HG03575 (cell line): ENCODE data around the gene LAMTOR2.

Experiments
- ATAC-seq: cut with Tn5 transposase; IDR thresholded peaks from one replicate; pipeline ENCODE4 v1.9.1; 2021; ENCODE audit not compliant: unreplicated experiment, insufficient number of reproducible peaks, low FRiP score; ENCODE audit errors: extremely low read depth

The LAMTOR2 gene

GRCh38 chr1:156073110-156073687 is 18.6 kb downstream of the LAMTOR2 start:
- no peak for ATAC-seq

GRCh38 chr1:156073740-156074139 is 19.2 kb downstream of the LAMTOR2 start:
- ATAC-seq, result no peak

GRCh38 chr1:156074661-156075060 is 20.1 kb downstream of the LAMTOR2 start:
- no peak for ATAC-seq

DNA sequence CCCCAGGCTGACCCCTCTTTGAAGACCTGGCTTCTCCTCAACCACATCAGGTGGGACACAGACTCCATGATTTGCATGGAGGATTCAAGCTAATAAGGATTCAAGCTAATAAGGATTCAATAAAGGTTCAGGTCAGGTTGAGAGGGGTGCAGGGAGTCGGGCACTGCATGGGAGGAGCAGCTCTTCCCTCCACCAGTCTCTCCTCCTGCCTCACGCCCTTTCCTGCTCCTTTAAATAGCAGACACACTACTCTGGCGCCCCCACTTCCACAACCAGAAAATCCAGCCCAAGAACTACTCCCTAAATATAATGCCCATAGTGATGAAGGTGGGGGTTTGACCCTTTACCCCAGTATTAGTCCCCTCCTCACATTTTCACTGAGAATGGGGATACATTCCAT is 20.6 kb downstream of the LAMTOR2 start:
- ATAC-seq, result no peak

DNA sequence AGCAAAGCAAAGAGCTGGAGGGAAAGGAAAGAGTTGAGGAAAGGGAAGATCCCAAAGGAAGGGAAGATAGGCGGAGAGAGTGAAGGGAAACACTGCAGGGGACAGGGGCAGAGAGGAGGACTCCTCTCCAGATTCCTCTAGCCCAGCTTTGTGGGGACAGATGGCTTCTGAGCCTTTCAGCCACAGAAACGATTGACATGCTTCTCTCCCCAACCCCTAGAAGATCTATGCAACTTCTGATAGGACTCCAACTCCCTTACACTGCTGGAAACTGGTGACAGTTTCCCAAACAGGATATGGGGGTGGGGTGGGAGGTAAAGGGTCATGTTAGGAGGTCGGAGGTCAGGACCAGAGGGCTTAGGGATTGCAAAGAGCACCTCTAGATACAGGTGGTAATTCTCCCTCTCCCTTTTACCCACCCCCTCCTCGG is 21.2 kb downstream of the LAMTOR2 start:
- ATAC-seq, result no peak

DNA sequence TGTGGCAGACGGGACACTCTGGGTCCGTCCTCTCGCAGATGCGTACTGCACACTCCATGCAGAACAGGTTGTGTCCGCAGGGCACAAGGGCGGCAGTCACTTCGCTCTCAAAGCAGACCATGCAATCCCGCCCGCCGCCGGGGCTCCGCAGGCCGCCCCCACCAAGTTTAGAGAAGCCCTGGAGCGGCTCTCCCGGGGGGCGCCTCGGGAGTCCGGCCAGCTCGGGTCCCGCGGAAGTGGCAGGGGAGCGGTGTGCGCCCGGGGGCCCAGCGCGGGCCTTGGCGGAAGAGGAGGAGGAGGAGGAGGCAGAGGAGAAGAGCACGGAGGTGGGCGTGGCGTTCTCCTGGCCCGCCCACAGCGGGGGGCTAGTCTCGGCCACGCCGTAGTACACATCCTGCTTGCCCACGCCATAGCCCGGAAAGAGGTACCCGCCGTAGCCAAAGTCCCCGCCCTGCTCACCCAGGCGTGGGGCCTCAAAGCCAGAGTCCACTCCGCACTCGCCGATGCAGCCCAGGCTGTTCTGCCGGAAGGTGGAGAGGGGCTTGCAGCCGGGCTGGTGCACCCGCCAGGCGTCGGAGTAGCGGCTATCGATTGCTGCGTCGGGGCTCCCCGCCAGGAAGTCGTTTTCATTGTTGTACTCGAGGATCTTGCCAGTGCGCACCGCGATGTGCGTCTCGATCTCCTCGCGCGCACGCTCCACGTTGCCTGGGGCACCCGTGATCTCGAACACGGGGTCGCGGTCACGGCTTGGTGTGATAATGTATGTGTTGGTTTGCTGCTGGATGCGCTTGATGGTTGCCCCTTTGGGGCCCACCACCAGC is 22.2 kb downstream of the LAMTOR2 start:
- no peak for ATAC-seq

GRCh38 chr1:156077430-156077760 is 22.8 kb downstream of the LAMTOR2 start:
- no peak for ATAC-seq

DNA sequence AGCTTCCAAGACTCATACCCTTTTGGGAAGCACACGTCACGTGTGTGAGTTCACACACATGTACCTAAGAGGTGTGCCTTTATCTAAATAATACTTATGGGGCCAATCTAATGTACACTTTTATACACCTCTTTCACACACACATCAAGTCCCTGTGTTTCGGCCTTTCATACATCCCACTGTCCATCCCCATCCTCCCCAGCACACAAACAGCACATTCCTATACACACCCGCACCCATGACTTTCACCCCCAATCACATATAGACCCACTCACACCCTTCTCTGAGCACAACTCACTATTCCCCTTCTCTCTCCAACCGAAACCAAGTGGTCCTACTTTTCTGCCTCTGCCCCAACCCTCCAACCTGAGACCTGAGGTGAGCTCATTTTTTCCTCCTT is 24.1 kb downstream of the LAMTOR2 start:
- no peak for ATAC-seq

- no peak for ATAC-seq
These were observed 25.2 kb downstream of the LAMTOR2 start for GRCh38 chr1:156079762-156080161.

DNA sequence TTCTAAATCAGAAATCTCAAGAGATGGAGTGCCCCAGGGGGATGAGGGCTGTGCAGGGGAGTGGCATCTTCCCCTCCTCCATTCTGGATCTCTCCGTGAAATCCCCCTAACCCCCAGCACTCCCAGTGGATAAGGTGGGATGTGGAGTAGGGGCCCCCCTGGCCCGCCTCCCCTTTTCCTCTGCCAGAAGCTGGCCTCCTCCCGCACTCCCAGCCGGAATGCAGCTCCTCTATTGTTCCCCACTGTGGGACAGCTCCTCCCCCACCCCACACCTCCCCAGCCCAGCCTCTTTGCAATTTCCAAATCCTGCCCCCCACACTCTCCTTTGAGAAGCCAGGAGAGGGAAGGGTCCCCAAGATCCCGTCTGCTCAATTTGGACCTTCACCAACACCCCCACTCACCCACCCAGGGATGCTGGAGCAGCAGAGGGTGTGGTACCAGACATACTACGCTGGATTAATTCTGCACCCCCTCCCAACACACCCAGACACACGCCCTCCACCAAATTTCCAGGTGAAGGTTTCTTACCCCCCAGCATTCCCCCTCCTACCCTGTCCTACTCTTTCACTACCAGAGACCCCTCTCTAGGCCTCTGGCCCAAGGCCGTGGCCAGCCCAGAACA is 25.8 kb downstream of the LAMTOR2 start:
- ATAC-seq, result no peak

GRCh38 chr1:156080863-156081179 is 26.2 kb downstream of the LAMTOR2 start:
- ATAC-seq, result no peak

DNA sequence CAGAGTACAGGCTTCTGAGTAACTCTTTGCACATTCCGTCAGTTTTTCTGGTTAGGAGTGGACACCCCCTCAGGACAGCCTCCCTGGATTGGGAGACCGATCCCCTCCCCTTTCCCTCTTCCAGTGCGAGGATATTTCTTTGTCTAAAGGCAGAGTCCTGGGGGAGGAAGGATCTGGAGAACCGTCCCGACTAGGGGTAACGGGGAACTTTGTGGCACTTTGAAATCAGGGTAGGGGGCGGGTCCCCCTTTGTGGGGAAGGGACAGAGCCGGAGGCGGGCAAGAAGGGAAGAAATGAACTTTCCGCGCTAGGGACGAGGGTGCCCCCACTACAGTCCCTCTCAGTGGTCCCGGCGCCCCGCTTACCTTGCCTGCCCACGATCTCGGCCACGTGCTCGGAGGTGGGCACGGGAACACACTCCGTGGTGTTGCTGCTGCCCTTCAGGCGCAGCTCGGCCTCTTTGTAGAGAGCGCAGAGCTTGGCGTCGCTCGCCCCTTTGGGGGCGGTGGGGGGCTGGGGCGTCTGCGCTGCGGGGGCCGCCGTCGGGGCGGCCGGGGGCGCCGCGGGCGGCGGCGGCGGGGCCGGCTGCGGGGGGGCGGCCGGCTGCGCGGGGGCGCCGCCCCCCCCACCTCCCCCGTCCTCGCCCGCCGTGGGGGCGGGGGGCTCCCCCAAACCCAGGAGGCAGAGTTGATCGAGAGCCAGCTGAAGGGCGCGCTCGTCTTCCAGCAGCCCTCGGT is 26.8 kb downstream of the LAMTOR2 start:
- ATAC-seq, result no peak

DNA sequence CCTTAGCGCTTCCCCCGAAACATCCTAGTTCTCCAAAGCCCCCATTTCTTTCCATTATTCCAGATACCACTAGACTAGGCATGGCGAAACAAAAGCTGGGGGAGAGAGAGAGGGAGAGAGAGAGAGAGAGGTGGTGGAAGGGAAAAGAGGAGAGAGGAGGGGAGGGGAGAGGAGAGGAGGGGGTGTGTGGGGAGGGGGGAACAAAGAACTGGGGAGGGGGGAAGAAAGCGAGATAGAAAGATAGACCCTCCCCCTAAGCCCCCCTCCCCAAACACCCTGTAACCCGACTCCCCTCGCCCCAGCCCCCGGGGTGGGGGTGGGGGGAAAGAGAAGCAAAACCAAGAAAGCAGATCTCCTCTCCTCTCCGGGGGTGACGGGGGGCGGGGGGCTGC is 27.3 kb downstream of the LAMTOR2 start:
- ATAC-seq, result no peak

GRCh38 chr1:156082309-156083091 is 27.9 kb downstream of the LAMTOR2 start, which contains the start of gene MEX3A:
Gene MEX3A, minus strand, starts transcription at chr1:156082465. Its CDS starts 467 bp downstream, at chr1:156081998.
- no peak for ATAC-seq

GRCh38 chr1:156083800-156084790 is 29.5 kb downstream of the LAMTOR2 start:
- ATAC-seq, result no peak

- no peak for ATAC-seq
These were observed 31.7 kb downstream of the LAMTOR2 start for GRCh38 chr1:156086256-156086662.

DNA sequence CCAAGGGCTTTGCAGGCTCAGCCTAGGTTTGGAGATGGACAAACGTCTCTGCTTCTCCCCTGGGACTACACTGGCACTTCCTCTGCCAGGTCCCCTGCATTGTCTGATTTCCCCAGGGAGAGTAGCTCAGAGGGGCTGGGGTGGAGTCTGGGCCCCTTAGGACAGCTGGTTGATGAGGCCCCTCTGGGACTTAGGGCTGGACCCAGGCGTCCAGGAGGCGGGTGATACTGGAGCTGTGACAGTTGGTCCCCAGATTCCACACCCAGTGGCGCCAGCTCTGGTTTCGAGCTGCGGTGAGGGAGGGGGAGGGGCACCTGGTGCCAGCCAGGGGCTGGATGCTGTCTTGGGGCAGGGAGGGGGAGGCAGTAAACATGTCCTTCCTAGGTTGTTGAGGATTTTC is 35.1 kb downstream of the LAMTOR2 start:
- ATAC-seq, result no peak
